Right atrium auricular region (tissue), 2 donors: ENCODE data around the gene GPC6. TPM values are rescaled to one million over a fixed set of nuclear protein-coding genes. Genes with fewer than 3 reads are reported as not detected.

ENCODE experiments used
- DNase-seq: peaks from one replicate; pipeline ENCODE4 v3.0.0-alpha.2; 2019; ENCODE audit warnings: low spot score
- H3K27ac ChIP-seq, 2 donors: fragments of 200-600 bp; sonication (generic); 1 replicate in 1 of 2; 2 replicates in 1 of 2; pipeline ENCODE4 v1.5.1; 2016 to 2019
- H3K27me3 ChIP-seq, 2 donors: fragments of 200-600 bp; sonication (generic); one replicate each; pipeline versions ENCODE4 v1.5.1 to v1.6.0; 2017 to 2019
- H3K36me3 ChIP-seq: fragments of 200-600 bp; sonication (generic); one replicate; pipeline ENCODE4 v1.5.1; 2016
- H3K4me1 ChIP-seq, 2 donors: fragments of 200-600 bp; sonication (generic); one replicate each; pipeline versions ENCODE4 v1.5.1 to v1.6.0; 2017 to 2019
- H3K4me3 ChIP-seq, 2 donors: fragments of 200-600 bp; sonication (generic); 1 replicate in 1 of 2; 2 replicates in 1 of 2; pipeline ENCODE4 v1.5.1; 2017 to 2019; ENCODE audit warnings: mild to moderate bottlenecking in 1 of 2, moderate library complexity in 1 of 2
- H3K9me3 ChIP-seq, 2 donors: fragments of 200-600 bp; sonication (generic); one replicate each; pipeline ENCODE4 v1.5.1; 2019
- total RNA-seq, 2 donors: library from RNA; depleted of rRNA; stranded (reverse); fragments of >200 nt; gene quantifications; one replicate each; pipeline ENCODE4 v1.1.0, GENCODE V29; 2016
- TF ChIP-seq, protein P1 (sequence below), 2 donors: fragments of 200-600 bp; sonication (generic); IDR thresholded peaks; one replicate each; pipeline ENCODE4 v1.5.1; 2019; ENCODE audit warnings: antibody characterized with exemption in 2 of 2

Gene GPC6
- total RNA-seq, 2 donors from 2014 or later: 1.3 to 3.8 TPM

DNA sequence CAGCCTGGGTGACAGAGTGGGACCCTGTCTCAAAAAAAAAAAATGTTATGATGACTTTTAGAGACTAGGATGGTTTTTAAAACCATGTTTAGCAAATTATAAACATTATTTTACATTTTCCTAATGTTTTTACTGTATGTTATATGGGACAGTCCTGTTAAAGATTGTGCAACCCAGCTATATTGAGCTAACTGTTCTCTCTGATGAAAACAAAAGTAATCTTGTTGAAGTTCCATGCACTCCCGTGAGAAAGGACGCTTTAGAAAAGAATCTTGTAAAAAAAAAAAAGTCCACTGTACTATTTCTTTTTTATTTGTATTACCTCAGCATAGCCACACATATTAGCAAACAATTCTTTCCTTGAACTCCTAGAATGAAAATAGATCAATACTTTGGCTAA lies 801.6 kb downstream of the GPC6 start:
- Histone ChIP-seq H3K27ac (no peak overlapping the region), H3K9me3 (no peaks in the 10 kb centered on the region)
- TF ChIP-seq, protein P1, sequence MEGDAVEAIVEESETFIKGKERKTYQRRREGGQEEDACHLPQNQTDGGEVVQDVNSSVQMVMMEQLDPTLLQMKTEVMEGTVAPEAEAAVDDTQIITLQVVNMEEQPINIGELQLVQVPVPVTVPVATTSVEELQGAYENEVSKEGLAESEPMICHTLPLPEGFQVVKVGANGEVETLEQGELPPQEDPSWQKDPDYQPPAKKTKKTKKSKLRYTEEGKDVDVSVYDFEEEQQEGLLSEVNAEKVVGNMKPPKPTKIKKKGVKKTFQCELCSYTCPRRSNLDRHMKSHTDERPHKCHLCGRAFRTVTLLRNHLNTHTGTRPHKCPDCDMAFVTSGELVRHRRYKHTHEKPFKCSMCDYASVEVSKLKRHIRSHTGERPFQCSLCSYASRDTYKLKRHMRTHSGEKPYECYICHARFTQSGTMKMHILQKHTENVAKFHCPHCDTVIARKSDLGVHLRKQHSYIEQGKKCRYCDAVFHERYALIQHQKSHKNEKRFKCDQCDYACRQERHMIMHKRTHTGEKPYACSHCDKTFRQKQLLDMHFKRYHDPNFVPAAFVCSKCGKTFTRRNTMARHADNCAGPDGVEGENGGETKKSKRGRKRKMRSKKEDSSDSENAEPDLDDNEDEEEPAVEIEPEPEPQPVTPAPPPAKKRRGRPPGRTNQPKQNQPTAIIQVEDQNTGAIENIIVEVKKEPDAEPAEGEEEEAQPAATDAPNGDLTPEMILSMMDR (IDR thresholded peaks at IDR 0.05): no peak

GRCh38 chr13:94028650-94029049 lies 802.0 kb downstream of the GPC6 start:
- Histone ChIP-seq H3K4me1 (no peaks in the 10 kb centered on the region), H3K9me3 (no peaks in the 10 kb centered on the region), H3K27ac (no peak overlapping the region), H3K36me3 (no peaks in the 10 kb centered on the region), H3K27me3 (no peaks in the 10 kb centered on the region), H3K4me3 (no peak overlapping the region)
- TF ChIP-seq, protein P1 (IDR thresholded peaks at IDR 0.05): no peak
- DNase-seq: no peak

More for the DNA sequence above, 801.6 kb downstream of the GPC6 start:
- Histone ChIP-seq H3K36me3 (no peaks in the 10 kb centered on the region), H3K4me1 (no peaks in the 10 kb centered on the region), H3K4me3 (no peak overlapping the region), H3K27me3 (no peaks in the 10 kb centered on the region)
- DNase-seq: no peak

DNA sequence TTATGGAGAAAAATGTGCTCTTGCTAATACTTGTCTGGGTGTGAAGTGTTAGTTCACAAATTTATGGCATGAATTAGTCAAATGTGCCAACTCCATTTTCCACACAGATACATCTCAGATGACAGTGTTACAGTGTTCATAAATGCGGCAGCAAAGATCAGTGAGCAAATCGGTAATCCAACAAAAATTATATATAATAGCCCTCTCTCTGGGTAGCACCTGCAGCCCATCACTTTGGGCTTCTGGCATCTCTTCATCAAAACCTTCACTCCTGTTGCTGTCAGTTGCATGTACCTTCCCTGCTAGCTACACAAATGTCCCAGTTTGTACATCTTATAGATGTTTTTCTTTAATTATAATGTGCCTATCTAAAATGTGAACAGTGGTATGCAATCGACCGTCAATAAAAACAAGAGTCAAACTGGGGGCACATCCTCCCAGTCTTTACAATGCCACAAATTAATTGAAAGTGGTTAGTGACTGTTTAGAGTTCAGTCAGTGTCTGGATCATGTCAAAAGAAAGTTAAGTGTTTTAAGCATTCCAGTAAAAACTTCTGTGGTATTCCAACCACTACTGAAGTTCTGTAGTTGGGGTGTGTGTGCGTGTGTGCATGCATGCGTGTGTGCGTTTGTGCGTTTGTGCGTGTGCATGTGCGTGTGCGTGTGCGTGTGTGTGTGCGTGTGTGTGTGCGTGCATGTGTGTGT lies 804.0 kb downstream of the GPC6 start:
- Histone ChIP-seq H3K27me3 (no peaks in the 10 kb centered on the region), H3K27ac (no peak overlapping the region), H3K4me1 (no peaks in the 10 kb centered on the region), H3K9me3 (no peaks in the 10 kb centered on the region), H3K36me3 (no peaks in the 10 kb centered on the region), H3K4me3 (no peak overlapping the region)
- DNase-seq: no peak
- TF ChIP-seq, protein P1 (IDR thresholded peaks at IDR 0.05): no peak

DNA sequence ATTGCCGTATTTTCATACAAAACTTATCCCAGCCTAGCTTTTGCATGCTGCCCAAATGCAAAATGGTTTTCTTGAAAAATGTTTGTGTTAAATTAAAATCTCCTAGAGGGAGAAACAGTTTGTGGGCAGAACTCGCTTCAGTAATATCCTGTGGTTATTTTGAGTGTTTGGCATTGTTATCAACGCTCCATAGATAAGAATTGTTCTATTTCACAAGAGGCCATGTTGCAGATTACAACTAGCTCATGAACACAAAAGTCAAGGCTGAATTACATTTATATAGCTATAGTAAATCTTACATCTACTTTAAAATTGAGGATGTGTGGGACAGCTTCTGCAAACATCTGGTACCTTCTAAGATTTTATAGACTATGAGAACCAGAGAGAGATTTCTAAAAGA lies 805.0 kb downstream of the GPC6 start:
- Histone ChIP-seq H3K27me3 (no peaks in the 10 kb centered on the region), H3K4me1 (no peaks in the 10 kb centered on the region), H3K27ac (no peak overlapping the region), H3K36me3 (no peaks in the 10 kb centered on the region), H3K4me3 (no peak overlapping the region), H3K9me3 (no peaks in the 10 kb centered on the region)
- TF ChIP-seq, protein P1 (IDR thresholded peaks at IDR 0.05): no peak
- no peak for DNase-seq

DNA sequence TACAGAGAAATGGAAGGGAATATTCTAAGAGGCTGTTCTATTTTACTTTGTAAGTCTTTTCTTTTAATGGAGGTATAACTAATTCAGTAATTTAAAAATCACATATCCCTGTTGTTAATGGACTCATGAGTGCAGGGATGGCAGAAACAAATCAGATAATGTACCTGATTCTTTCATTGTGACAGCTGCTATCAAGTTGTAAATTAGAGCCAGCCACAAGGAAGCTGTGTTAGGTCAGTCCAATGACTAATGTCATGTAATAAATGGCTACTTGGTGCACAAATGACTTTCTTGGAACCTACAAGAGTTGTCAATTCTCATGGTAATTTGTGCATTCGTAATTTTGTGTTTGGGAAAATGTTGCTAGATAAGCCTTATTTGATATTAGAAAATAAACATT lies 806.5 kb downstream of the GPC6 start:
- H3K4me3 ChIP-seq: no peak overlapping the region
- H3K36me3 ChIP-seq: no peaks in the 10 kb centered on the region
- no peak for DNase-seq
- H3K27ac ChIP-seq: no peak overlapping the region
- H3K27me3 ChIP-seq: no peaks in the 10 kb centered on the region
- TF ChIP-seq, protein P1 (IDR thresholded peaks at IDR 0.05): no peak
- H3K4me1 ChIP-seq: no peaks in the 10 kb centered on the region
- no peaks in the 10 kb centered on the region for H3K9me3 ChIP-seq
